Measurements from ENCODE around the gene RELN.

Gene RELN

GRCh38 chr7:103989785-103990767 is 618 bp upstream of the RELN start:
- WGBS (ENCODE audit: extremely low coverage, insufficient coverage, insufficient read length) = no CpG with 5 or more reads among the region's 80 CpGs
- no peak overlapping the region for H2AK5ac ChIP-seq (ENCODE audit: low read length)
- no peaks in the 10 kb centered on the region for H3K36me3 ChIP-seq (ENCODE audit: control insufficient read depth in 1 of 2, insufficient read depth in 2 of 2, low read length in 2 of 2)
- no peak overlapping the region for H3K27ac ChIP-seq (ENCODE audit: low read depth, low read length)
- peak overlapping the region; percentile 18 for H2BK120ac ChIP-seq (ENCODE audit: insufficient read depth, low read length, poor library complexity)
- peaks cover 0 to 8% of the 10 kb centered on the region in 2 experiments for H3K4me1 ChIP-seq (ENCODE audit: control insufficient read depth in 1 of 2, insufficient read depth in 2 of 2, low read length in 2 of 2)
- DNase-seq = peak in 1 of 2 donors; percentile 5
- H3K79me1 ChIP-seq (ENCODE audit: low read length) = peaks cover 3% of the 10 kb centered on the region
- peak overlapping the region; percentile 39 for H4K12ac ChIP-seq (ENCODE audit: low read depth, low read length)
- peak overlapping the region; percentile 99 for H3K4me2 ChIP-seq (ENCODE audit: low read length)
- H3K23ac ChIP-seq (ENCODE audit: low read length) = no peak overlapping the region
- peaks cover 28% of the 10 kb centered on the region for H3K27me3 ChIP-seq (ENCODE audit: insufficient read depth, low read length)
- H3K9ac ChIP-seq (ENCODE audit: low read length) = peak overlapping the region; percentile 87
- peak overlapping the region; percentile 74 for H4K8ac ChIP-seq (ENCODE audit: low read depth, low read length)
- no peak overlapping the region for H3K14ac ChIP-seq (ENCODE audit: low read length)
- no peak overlapping the region for H2BK5ac ChIP-seq (ENCODE audit: low read depth, low read length, poor library complexity)
- peak overlapping the region; percentile 65 for H2BK12ac ChIP-seq (ENCODE audit: low read length)
- H2AFZ ChIP-seq (ENCODE audit: insufficient read depth, low read length, poor library complexity) = peak overlapping the region; percentile 95
- H3K9me3 ChIP-seq (ENCODE audit: insufficient read depth, low read depth, low read length) = peaks cover 3% of the 10 kb centered on the region
- no peak overlapping the region for H3K4ac ChIP-seq (ENCODE audit: low read depth, low read length)
- H3K79me2 ChIP-seq (ENCODE audit: control insufficient read depth, insufficient read depth, low read length, poor library complexity) = peaks cover 2% of the 10 kb centered on the region
- peak overlapping the region; percentile 5 for H4K91ac ChIP-seq (ENCODE audit: low read depth, low read length)
- H3K4me3 ChIP-seq (ENCODE audit: low read depth, low read length) = peak overlapping the region; percentile 74
- peak overlapping the region; percentile 16 for H3K18ac ChIP-seq (ENCODE audit: low read length)

GRCh38 chr7:103988468-103989199 is 824 bp downstream of the RELN start:
- no peak overlapping the region for H4K8ac ChIP-seq (ENCODE audit: low read depth, low read length)
- no peak for DNase-seq
- H4K12ac ChIP-seq (ENCODE audit: low read depth, low read length) = no peak overlapping the region
- H3K18ac ChIP-seq (ENCODE audit: low read length) = no peak overlapping the region
- H2BK5ac ChIP-seq (ENCODE audit: low read depth, low read length, poor library complexity) = no peak overlapping the region
- H3K23ac ChIP-seq (ENCODE audit: low read length) = no peak overlapping the region
- H3K4me1 ChIP-seq (ENCODE audit: control insufficient read depth in 1 of 2, insufficient read depth in 2 of 2, low read length in 2 of 2) = peaks cover 0 to 8% of the 10 kb centered on the region in 2 experiments
- H3K9ac ChIP-seq (ENCODE audit: low read length) = peak overlapping the region; percentile 68
- no peak overlapping the region for H3K14ac ChIP-seq (ENCODE audit: low read length)
- H3K79me1 ChIP-seq (ENCODE audit: low read length) = peaks cover 3% of the 10 kb centered on the region
- H3K27me3 ChIP-seq (ENCODE audit: insufficient read depth, low read length) = peaks cover 28% of the 10 kb centered on the region
- peaks cover 3% of the 10 kb centered on the region for H3K9me3 ChIP-seq (ENCODE audit: insufficient read depth, low read depth, low read length)
- H3K36me3 ChIP-seq (ENCODE audit: control insufficient read depth in 1 of 2, insufficient read depth in 2 of 2, low read length in 2 of 2) = no peaks in the 10 kb centered on the region
- H3K4me2 ChIP-seq (ENCODE audit: low read length) = peak overlapping the region; percentile 95
- peak overlapping the region; percentile 34 for H4K91ac ChIP-seq (ENCODE audit: low read depth, low read length)
- peaks cover 2% of the 10 kb centered on the region for H3K79me2 ChIP-seq (ENCODE audit: control insufficient read depth, insufficient read depth, low read length, poor library complexity)
- H2BK120ac ChIP-seq (ENCODE audit: insufficient read depth, low read length, poor library complexity) = no peak overlapping the region
- WGBS (ENCODE audit: extremely low coverage, insufficient coverage, insufficient read length) = no CpG with 5 or more reads among the region's 37 CpGs
- no peak overlapping the region for H3K4ac ChIP-seq (ENCODE audit: low read depth, low read length)
- peak overlapping the region; percentile 8 for H2AFZ ChIP-seq (ENCODE audit: insufficient read depth, low read length, poor library complexity)
- no peak overlapping the region for H3K27ac ChIP-seq (ENCODE audit: low read depth, low read length)
- H3K4me3 ChIP-seq (ENCODE audit: low read depth, low read length) = peak overlapping the region; percentile 77
- H2BK12ac ChIP-seq (ENCODE audit: low read length) = no peak overlapping the region
- H2AK5ac ChIP-seq (ENCODE audit: low read length) = no peak overlapping the region

- H2BK120ac ChIP-seq (ENCODE audit: insufficient read depth, low read length, poor library complexity) = no peak overlapping the region
- no peak overlapping the region for H3K9ac ChIP-seq (ENCODE audit: low read length)
- H3K79me1 ChIP-seq (ENCODE audit: low read length) = peaks cover 3% of the 10 kb centered on the region
- no peaks in the 10 kb centered on the region for H3K36me3 ChIP-seq (ENCODE audit: control insufficient read depth in 1 of 2, insufficient read depth in 2 of 2, low read length in 2 of 2)
- no peak overlapping the region for H3K4me3 ChIP-seq (ENCODE audit: low read depth, low read length)
- no CpG with 5 or more reads among the region's 7 CpGs for WGBS (ENCODE audit: extremely low coverage, insufficient coverage, insufficient read length)
- no peak overlapping the region for H3K14ac ChIP-seq (ENCODE audit: low read length)
- H3K79me2 ChIP-seq (ENCODE audit: control insufficient read depth, insufficient read depth, low read length, poor library complexity) = peaks cover 2% of the 10 kb centered on the region
- H2BK5ac ChIP-seq (ENCODE audit: low read depth, low read length, poor library complexity) = no peak overlapping the region
- H2AFZ ChIP-seq (ENCODE audit: insufficient read depth, low read length, poor library complexity) = no peak overlapping the region
- no peak overlapping the region for H4K91ac ChIP-seq (ENCODE audit: low read depth, low read length)
- H3K4ac ChIP-seq (ENCODE audit: low read depth, low read length) = no peak overlapping the region
- H2AK5ac ChIP-seq (ENCODE audit: low read length) = no peak overlapping the region
- H4K8ac ChIP-seq (ENCODE audit: low read depth, low read length) = no peak overlapping the region
- no peak overlapping the region for H3K27ac ChIP-seq (ENCODE audit: low read depth, low read length)
- H2BK12ac ChIP-seq (ENCODE audit: low read length) = no peak overlapping the region
- no peak overlapping the region for H3K23ac ChIP-seq (ENCODE audit: low read length)
- no peak overlapping the region for H3K18ac ChIP-seq (ENCODE audit: low read length)
- H3K9me3 ChIP-seq (ENCODE audit: insufficient read depth, low read depth, low read length) = peaks cover 3% of the 10 kb centered on the region
- peaks cover 28% of the 10 kb centered on the region for H3K27me3 ChIP-seq (ENCODE audit: insufficient read depth, low read length)
- no peak overlapping the region for H4K12ac ChIP-seq (ENCODE audit: low read depth, low read length)
- H3K4me2 ChIP-seq (ENCODE audit: low read length) = no peak overlapping the region
- peaks cover 0 to 8% of the 10 kb centered on the region in 2 experiments for H3K4me1 ChIP-seq (ENCODE audit: control insufficient read depth in 1 of 2, insufficient read depth in 2 of 2, low read length in 2 of 2)
- DNase-seq = no peak
Observed at GRCh38 chr7:103987451-103987850, 2.0 kb downstream of the RELN start.

GRCh38 chr7:103985565-103986126 is 3.8 kb downstream of the RELN start:
- no CpG with 5 or more reads among the region's 6 CpGs for WGBS (ENCODE audit: extremely low coverage, insufficient coverage, insufficient read length)
- Histone ChIP-seq H3K9ac (ENCODE audit: low read length) (no peak overlapping the region), H3K4me3 (ENCODE audit: low read depth, low read length) (no peak overlapping the region), H2BK5ac (ENCODE audit: low read depth, low read length, poor library complexity) (no peak overlapping the region), H3K23ac (ENCODE audit: low read length) (no peak overlapping the region), H3K79me2 (ENCODE audit: control insufficient read depth, insufficient read depth, low read length, poor library complexity) (peaks cover 2% of the 10 kb centered on the region), H4K8ac (ENCODE audit: low read depth, low read length) (no peak overlapping the region), H3K4me1 (ENCODE audit: control insufficient read depth in 1 of 2, insufficient read depth in 2 of 2, low read length in 2 of 2) (peaks cover 0 to 8% of the 10 kb centered on the region in 2 experiments), H2AFZ (ENCODE audit: insufficient read depth, low read length, poor library complexity) (no peak overlapping the region), H3K4me2 (ENCODE audit: low read length) (no peak overlapping the region), H3K36me3 (ENCODE audit: control insufficient read depth in 1 of 2, insufficient read depth in 2 of 2, low read length in 2 of 2) (no peaks in the 10 kb centered on the region), H3K4ac (ENCODE audit: low read depth, low read length) (no peak overlapping the region), H3K18ac (ENCODE audit: low read length) (no peak overlapping the region), H4K91ac (ENCODE audit: low read depth, low read length) (no peak overlapping the region), H2BK12ac (ENCODE audit: low read length) (no peak overlapping the region), H3K79me1 (ENCODE audit: low read length) (peaks cover 3% of the 10 kb centered on the region), H3K14ac (ENCODE audit: low read length) (no peak overlapping the region), H3K27me3 (ENCODE audit: insufficient read depth, low read length) (peaks cover 20% of the 10 kb centered on the region), H3K27ac (ENCODE audit: low read depth, low read length) (no peak overlapping the region), H2BK120ac (ENCODE audit: insufficient read depth, low read length, poor library complexity) (no peak overlapping the region), H4K12ac (ENCODE audit: low read depth, low read length) (no peak overlapping the region), H2AK5ac (ENCODE audit: low read length) (no peak overlapping the region), H3K9me3 (ENCODE audit: insufficient read depth, low read depth, low read length) (peaks cover 2% of the 10 kb centered on the region)
- DNase-seq = no peak
